ENCODE measurements around the gene ZNF423.

DNA sequence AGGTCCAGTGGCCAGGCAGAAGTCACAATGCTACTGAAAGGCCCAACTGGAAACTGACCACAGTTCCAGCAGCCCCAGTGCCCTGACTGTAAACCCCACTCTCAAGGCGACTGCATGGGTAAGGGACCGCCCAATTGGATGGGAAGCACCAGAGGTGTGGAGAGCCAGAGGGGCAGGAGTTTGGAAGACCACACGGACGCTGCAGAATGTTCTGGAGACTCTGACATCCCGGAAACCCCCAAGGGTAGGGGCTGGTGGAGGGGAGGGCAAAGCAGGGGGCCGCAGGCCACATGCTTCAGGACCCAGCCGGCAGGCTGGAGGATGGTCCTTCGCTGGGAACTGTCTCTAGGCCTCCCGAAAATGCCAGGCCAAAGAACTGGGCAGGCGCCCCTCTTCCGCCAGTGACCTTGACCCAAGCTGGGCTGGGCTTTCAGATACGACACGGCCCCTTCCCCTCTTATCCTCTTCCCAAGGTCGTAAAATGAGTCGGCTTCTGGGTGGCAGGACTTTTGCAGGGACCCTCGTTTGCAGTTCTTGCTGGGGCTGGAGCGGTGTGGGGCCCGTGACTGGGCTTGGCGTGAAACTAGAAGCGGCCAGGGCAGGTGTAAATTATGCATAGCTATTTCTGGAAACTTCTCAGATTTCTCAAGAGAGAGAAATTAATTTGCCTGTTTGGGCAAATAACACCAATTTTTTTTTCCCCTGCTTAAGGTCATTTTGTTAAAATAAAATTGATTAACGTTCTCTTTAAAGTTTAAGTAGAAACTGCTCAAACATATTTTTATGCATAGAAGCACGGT, 372.1 kb downstream of the ZNF423 start:
- TF ChIP-seq CTCF (conservative IDR thresholded peaks at IDR 0.05; ENCODE audit: low read depth, low read length) (no peak), EZH2 (IDR thresholded peaks at IDR 0.05; ENCODE audit: borderline replicate concordance, low read depth, low read length, poor library complexity, severe bottlenecking) (no peak)
